ENCODE results near the gene OSTN.

- TF ChIP-seq CTCF (IDR thresholded peaks at IDR 0.05): no peak
- TF ChIP-seq ZFX (IDR thresholded peaks at IDR 0.05; ENCODE audit: borderline replicate concordance): no peak
These were observed 97.0 kb downstream of the OSTN start for GRCh38 chr3:191296041-191296541.
